Neuronal stem cell (in vitro differentiated cells): ENCODE data around the gene EFCAB5.

Experiments
- DNase-seq: peaks from one replicate; pipeline ENCODE4 v3.0.0-alpha.2; 2013; ENCODE audit warnings: low spot score
- H2AFZ ChIP-seq: one replicate; pipeline ENCODE4 v1.6.1; 2013; ENCODE audit warnings: mild to moderate bottlenecking, low read length, inconsistent platforms
- H2AK5ac ChIP-seq: 2 replicates; pipeline ENCODE4 v1.6.1; 2013; ENCODE audit warnings: low read depth, mild to moderate bottlenecking, inconsistent platforms, low read length, moderate library complexity, mixed read lengths
- H2BK120ac ChIP-seq: 2 replicates; pipeline ENCODE4 v1.6.1; 2013; ENCODE audit warnings: low read depth, mild to moderate bottlenecking, inconsistent platforms, low read length, moderate library complexity, mixed read lengths
- H2BK12ac ChIP-seq: one replicate; pipeline ENCODE4 v1.6.1; 2013; ENCODE audit warnings: low read length, inconsistent platforms
- H2BK15ac ChIP-seq: 2 replicates; pipeline ENCODE4 v1.6.1; 2013; ENCODE audit warnings: mild to moderate bottlenecking, low read length, inconsistent platforms, mixed read lengths
- H2BK5ac ChIP-seq: one replicate; pipeline ENCODE4 v1.6.1; 2013; ENCODE audit warnings: inconsistent platforms, mild to moderate bottlenecking, low read length, moderate library complexity
- H3K14ac ChIP-seq: one replicate; pipeline ENCODE4 v1.6.1; 2013; ENCODE audit warnings: low read length, inconsistent platforms
- H3K18ac ChIP-seq: 2 replicates; pipeline ENCODE4 v1.6.1; 2013; ENCODE audit warnings: low read length, inconsistent platforms
- H3K23ac ChIP-seq: 2 replicates; pipeline ENCODE4 v1.6.1; 2013; ENCODE audit warnings: low read depth, mild to moderate bottlenecking, mixed read lengths, low read length, inconsistent platforms; ENCODE audit not compliant: poor library complexity
- H3K27ac ChIP-seq: replicated peaks from 3 replicates; pipeline ENCODE4 v1.5.1; 2013; ENCODE audit warnings: low read length, inconsistent platforms
- H3K27me3 ChIP-seq, 3 experiments: 2 replicates each; pipeline ENCODE4 v1.6.1; 2013; ENCODE audit warnings: low read length in 3 of 3, mild to moderate bottlenecking in 2 of 3, inconsistent platforms in 1 of 3, low read depth in 1 of 3, mixed read lengths in 1 of 3, moderate library complexity in 1 of 3; ENCODE audit not compliant: control insufficient read depth in 3 of 3, insufficient read depth in 3 of 3
- H3K36me3 ChIP-seq, 2 donors: replicated peaks in 1 of 2; 2 replicates each; pipeline ENCODE4 v1.6.1; 2013; ENCODE audit warnings: low read length in 2 of 2; ENCODE audit not compliant: control insufficient read depth in 2 of 2, insufficient read depth in 2 of 2
- H3K4ac ChIP-seq: 2 replicates; pipeline ENCODE4 v1.6.1; 2013; ENCODE audit warnings: inconsistent platforms, mild to moderate bottlenecking, low read length, moderate library complexity
- H3K4me1 ChIP-seq, 2 donors: 1 replicate in 1 of 2; 2 replicates in 1 of 2; pipeline ENCODE4 v1.6.1; 2013; ENCODE audit warnings: low read length in 2 of 2, low read depth in 1 of 2; ENCODE audit not compliant: control insufficient read depth in 2 of 2, insufficient read depth in 1 of 2
- H3K4me2 ChIP-seq: one replicate; pipeline ENCODE4 v1.6.1; 2013; ENCODE audit warnings: mild to moderate bottlenecking, low read length, inconsistent platforms; ENCODE audit not compliant: insufficient read depth, poor library complexity, severe bottlenecking
- H3K4me3 ChIP-seq, 2 donors: 2 replicates each; pipeline ENCODE4 v1.5.1; 2013; ENCODE audit warnings: low read length in 2 of 2, mild to moderate bottlenecking in 2 of 2, inconsistent platforms in 1 of 2, moderate library complexity in 1 of 2
- H3K79me1 ChIP-seq: one replicate; pipeline ENCODE4 v1.6.1; 2013; ENCODE audit warnings: low read depth, mild to moderate bottlenecking, inconsistent platforms, low read length, moderate library complexity
- H3K9ac ChIP-seq: one replicate; pipeline ENCODE4 v1.6.1; 2013; ENCODE audit warnings: mild to moderate bottlenecking, low read depth, low read length, inconsistent platforms; ENCODE audit not compliant: poor library complexity
- H3K9me3 ChIP-seq, 2 donors: replicated peaks in 1 of 2; 2 replicates each; pipeline versions ENCODE3 to v1.6.1; 2013; ENCODE audit warnings: low read length in 2 of 2, mild to moderate bottlenecking in 2 of 2, inconsistent platforms in 1 of 2, low read depth in 1 of 2, mixed read lengths in 1 of 2, moderate library complexity in 1 of 2; ENCODE audit not compliant: control insufficient read depth in 2 of 2, insufficient read depth in 1 of 2
- H4K8ac ChIP-seq: one replicate; pipeline ENCODE4 v1.6.1; 2013; ENCODE audit warnings: low read depth, mild to moderate bottlenecking, inconsistent platforms, low read length, moderate library complexity
- H4K91ac ChIP-seq: one replicate; pipeline ENCODE4 v1.6.1; 2013; ENCODE audit warnings: low read length, low read depth, mild to moderate bottlenecking, inconsistent platforms; ENCODE audit not compliant: poor library complexity
- WGBS, 2 donors: extraction: QIAGEN DNeasy Blood & Tissue Kit; methylation state at CpG; one replicate each; pipeline ENCODE4 v1.1.7; 2013; ENCODE audit warnings: missing lambda C conversion rate in 2 of 2, mixed read lengths in 1 of 2; ENCODE audit not compliant: insufficient read length in 2 of 2, insufficient replicate concordance in 1 of 2; ENCODE audit errors: extremely low coverage in 2 of 2; 5-methylcytosine and 5-hydroxymethylcytosine counted together

Gene EFCAB5

DNA sequence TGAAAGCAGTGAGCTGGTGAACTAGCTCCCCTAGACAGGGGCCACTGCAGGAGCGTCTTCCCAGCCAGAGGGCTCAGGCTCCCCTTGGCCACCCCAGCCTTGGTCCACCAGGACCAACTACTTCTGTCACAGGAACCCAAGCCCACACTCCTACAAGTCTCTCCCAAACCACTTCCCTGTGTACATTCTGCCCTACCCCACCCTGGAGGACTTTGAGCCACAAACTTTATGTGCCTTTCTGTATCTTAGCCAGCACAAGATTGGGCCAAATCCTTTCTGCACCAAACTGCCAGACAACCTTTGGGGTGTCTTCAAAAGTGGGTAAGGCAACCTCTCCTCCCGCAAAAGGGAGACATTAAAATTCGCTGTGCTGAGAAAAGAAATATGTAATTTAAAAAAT is 31.6 kb downstream of the EFCAB5 start:
- Histone ChIP-seq H4K91ac (no peak overlapping the region), H3K4me1 (no peaks in the 10 kb centered on the region), H3K79me1 (no peaks in the 10 kb centered on the region), H3K23ac (no peak overlapping the region), H3K27me3 (peaks cover 0 to 6% (median 0%) of the 10 kb centered on the region in 3 experiments), H3K4me2 (no peak overlapping the region), H3K4me3 (no peak overlapping the region), H3K9me3 (no peaks in the 10 kb centered on the region), H3K14ac (no peak overlapping the region), H3K36me3 (no peaks in the 10 kb centered on the region), H3K27ac (no peak overlapping the region), H3K18ac (peak overlapping the region; percentile 28), H2AFZ (no peak overlapping the region), H2BK5ac (no peak overlapping the region), H2BK15ac (no peak overlapping the region), H3K4ac (no peak overlapping the region), H2BK120ac (peak overlapping the region; percentile 63), H3K9ac (no peak overlapping the region), H2AK5ac (peak overlapping the region; percentile 71), H2BK12ac (no peak overlapping the region), H4K8ac (no peak overlapping the region)
- no peak for DNase-seq
- WGBS, 2 donors = no CpG with 5 or more reads among the region's 3 CpGs

DNA sequence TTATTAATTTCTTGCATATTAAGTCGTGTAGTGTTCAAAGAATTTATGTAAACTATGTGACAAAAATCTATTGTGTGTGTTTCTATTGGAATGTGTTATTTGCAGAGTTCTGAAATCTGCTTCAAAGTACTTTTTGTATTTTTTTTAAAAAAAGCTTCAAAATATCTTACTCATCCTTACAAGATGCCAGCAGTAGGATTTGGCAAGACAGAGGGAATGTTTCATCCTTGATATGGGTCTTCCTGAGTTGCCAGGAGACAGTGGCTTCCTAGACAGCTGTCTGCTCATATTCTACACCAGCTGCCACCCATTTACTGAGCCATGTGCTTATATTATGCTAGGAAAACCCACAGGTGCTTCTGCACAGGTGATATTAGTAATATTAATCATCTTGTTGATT is 36.4 kb downstream of the EFCAB5 start:
- Histone ChIP-seq H2BK120ac (no peak overlapping the region), H3K14ac (no peak overlapping the region), H2BK15ac (no peak overlapping the region), H3K4me1 (no peaks in the 10 kb centered on the region), H3K23ac (no peak overlapping the region), H3K79me1 (no peaks in the 10 kb centered on the region), H3K9me3 (no peaks in the 10 kb centered on the region), H4K91ac (no peak overlapping the region), H3K9ac (no peak overlapping the region), H3K36me3 (no peaks in the 10 kb centered on the region), H3K4me3 (no peak overlapping the region), H3K4me2 (no peak overlapping the region), H4K8ac (no peak overlapping the region), H3K27me3 (peaks cover 0 to 15% (median 0%) of the 10 kb centered on the region in 3 experiments), H3K27ac (no peak overlapping the region), H2BK5ac (no peak overlapping the region), H2AFZ (no peak overlapping the region), H2BK12ac (no peak overlapping the region), H3K18ac (no peak overlapping the region), H2AK5ac (no peak overlapping the region), H3K4ac (no peak overlapping the region)
- no CpG with 5 or more reads among the region's 1 CpG for WGBS, 2 donors
- DNase-seq = no peak

DNA sequence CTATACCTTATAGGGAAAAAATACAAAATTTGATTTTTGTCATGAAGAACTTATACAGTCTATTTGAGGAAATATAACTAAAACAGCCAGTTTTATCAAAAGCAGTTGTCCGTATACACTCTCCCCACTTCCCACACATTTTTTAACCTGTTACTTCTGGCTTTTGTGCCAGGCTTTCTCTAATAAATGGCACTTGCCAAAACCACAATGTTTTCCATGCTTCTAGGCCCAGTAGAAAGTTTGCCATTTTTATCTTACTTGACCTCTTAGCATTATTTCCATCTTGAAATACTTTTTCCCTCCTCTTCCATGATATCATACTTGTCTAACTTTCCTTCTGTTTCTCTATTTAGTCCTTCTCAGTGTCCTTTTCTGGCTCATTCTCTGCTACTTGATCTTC is 38.8 kb downstream of the EFCAB5 start:
- Histone ChIP-seq H3K4me2 (no peak overlapping the region), H3K27ac (no peak overlapping the region), H3K4me1 (no peaks in the 10 kb centered on the region), H3K18ac (no peak overlapping the region), H2BK120ac (no peak overlapping the region), H4K8ac (no peak overlapping the region), H4K91ac (no peak overlapping the region), H2AK5ac (no peak overlapping the region), H2BK15ac (no peak overlapping the region), H3K23ac (no peak overlapping the region), H3K4me3 (no peak overlapping the region), H3K4ac (no peak overlapping the region), H3K27me3 (peaks cover 0 to 15% (median 0%) of the 10 kb centered on the region in 3 experiments), H2BK12ac (no peak overlapping the region), H3K36me3 (no peaks in the 10 kb centered on the region), H3K9me3 (peaks cover 0 to 2% of the 10 kb centered on the region in 2 donors), H2BK5ac (no peak overlapping the region), H3K9ac (no peak overlapping the region), H3K14ac (no peak overlapping the region), H2AFZ (no peak overlapping the region), H3K79me1 (no peaks in the 10 kb centered on the region)
- WGBS, 2 donors = no CpG with 5 or more reads among the region's 1 CpG
- DNase-seq = no peak

DNA sequence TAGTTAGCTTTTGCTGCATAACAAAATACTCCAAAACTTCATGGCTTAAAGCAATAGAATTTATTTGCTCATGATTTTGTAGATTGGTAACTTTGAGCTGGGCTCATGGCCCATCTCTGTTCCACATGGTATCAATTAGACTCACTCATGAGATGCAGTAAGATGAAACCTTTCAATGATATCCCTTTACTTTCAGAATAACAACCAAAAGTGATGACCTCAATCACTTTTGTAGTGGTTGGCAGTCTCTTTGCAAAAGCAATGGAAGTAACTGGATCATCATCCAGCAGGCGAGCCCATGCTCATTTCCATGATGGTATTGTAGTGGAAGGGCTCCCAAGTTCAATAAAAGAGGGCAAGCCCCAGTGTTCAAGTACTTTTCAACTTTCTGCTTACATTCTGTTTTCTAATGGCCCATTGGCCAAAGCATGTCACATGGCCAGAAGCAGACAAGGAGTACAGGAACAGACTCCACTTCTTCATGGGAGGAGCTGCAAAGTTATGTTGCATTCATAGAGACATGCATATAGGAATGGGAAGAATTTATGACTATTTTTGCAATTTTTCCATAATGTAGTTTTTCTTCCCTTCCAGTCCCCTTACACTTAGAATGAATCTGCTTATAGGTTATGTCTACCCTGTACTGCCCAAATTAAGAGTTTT is 41.7 kb downstream of the EFCAB5 start:
- Histone ChIP-seq H3K9ac (no peak overlapping the region), H4K8ac (no peak overlapping the region), H3K27me3 (peaks cover 0 to 9% (median 0%) of the 10 kb centered on the region in 3 experiments), H3K4me2 (no peak overlapping the region), H3K27ac (no peak overlapping the region), H3K18ac (no peak overlapping the region), H2AFZ (no peak overlapping the region), H3K4ac (no peak overlapping the region), H4K91ac (no peak overlapping the region), H3K9me3 (peaks cover 0 to 2% of the 10 kb centered on the region in 2 donors), H3K4me1 (no peaks in the 10 kb centered on the region), H3K4me3 (no peak overlapping the region), H2BK15ac (no peak overlapping the region), H3K36me3 (no peaks in the 10 kb centered on the region), H2BK5ac (no peak overlapping the region), H2AK5ac (no peak overlapping the region), H2BK120ac (no peak overlapping the region), H3K14ac (no peak overlapping the region), H3K23ac (no peak overlapping the region), H3K79me1 (no peaks in the 10 kb centered on the region), H2BK12ac (no peak overlapping the region)
- no peak for DNase-seq
- no CpG with 5 or more reads among the region's 1 CpG for WGBS, 2 donors
